Measurements from ENCODE around the gene ACOT7. TPM values are rescaled to one million over a fixed set of nuclear protein-coding genes. Genes with fewer than 3 reads are reported as not detected.
"Not testable (repeated sequence)": the region's sequence is repeated elsewhere in the genome, so short reads cannot be mapped to it uniquely, and the experiment has no call there.

Gene ACOT7
- total and polyA plus RNA-seq, 2 experiments from 2014 or later: 20.3 to 39.9 TPM

GRCh38 chr1:6365047-6365446 is 28.5 kb downstream of the ACOT7 start:
- peaks cover 14% of the 10 kb centered on the region for H3K4me1 ChIP-seq (ENCODE audit: insufficient read depth)
- no peak for DNase-seq (ENCODE audit: low spot score)
- H4K20me1 ChIP-seq (ENCODE audit: insufficient read depth, poor library complexity, severe bottlenecking): no peaks in the 10 kb centered on the region
- H2AFZ ChIP-seq: no peak overlapping the region
- no peaks in the 10 kb centered on the region for H3K9me2 ChIP-seq (replicated peaks; ENCODE audit: insufficient read depth)
- no peak for TF ChIP-seq CTCF (IDR thresholded peaks at IDR 0.05; ENCODE audit: poor library complexity)
- no peak for TF ChIP-seq EZH2phosphoT487 (IDR thresholded peaks at IDR 0.05; ENCODE audit: low read depth, severe bottlenecking, unreplicated experiment)
- no peak for TF ChIP-seq EZH2 (IDR thresholded peaks at IDR 0.05; ENCODE audit: borderline replicate concordance)
- no peaks in the 10 kb centered on the region for H3K36me3 ChIP-seq (replicated peaks; ENCODE audit: insufficient read depth, low read depth)
- 76% methylated on average over 5 of the region's 5 CpGs for WGBS (ENCODE audit: low lambda C conversion rate, missing lambda C conversion rate)
- H3K27ac ChIP-seq: no peak overlapping the region
- H3K9me3 ChIP-seq (ENCODE audit: low read depth): no peaks in the 10 kb centered on the region
- H3K79me2 ChIP-seq: peaks cover 7% of the 10 kb centered on the region
- H3K4me3 ChIP-seq: no peak overlapping the region
- H3K4me2 ChIP-seq: no peak overlapping the region
- H3K27me3 ChIP-seq: no peaks in the 10 kb centered on the region

- not testable (repeated sequence) for H3K4me2 ChIP-seq
Observed at GRCh38 chr1:6363085-6363884, 30.3 kb downstream of the ACOT7 start.

GRCh38 chr1:6361124-6361775 is 32.3 kb downstream of the ACOT7 start:
- DNase-seq (ENCODE audit: low spot score): no peak
- peaks cover 22% of the 10 kb centered on the region for H3K79me2 ChIP-seq
- no peaks in the 10 kb centered on the region for H3K36me3 ChIP-seq (replicated peaks; ENCODE audit: insufficient read depth, low read depth)
- H3K27me3 ChIP-seq: no peaks in the 10 kb centered on the region
- H2AFZ ChIP-seq: no peak overlapping the region
- TF ChIP-seq EZH2 (IDR thresholded peaks at IDR 0.05; ENCODE audit: borderline replicate concordance) (no peak), CTCF (IDR thresholded peaks at IDR 0.05; ENCODE audit: poor library complexity) (no peak), EZH2phosphoT487 (IDR thresholded peaks at IDR 0.05; ENCODE audit: low read depth, severe bottlenecking, unreplicated experiment) (no peak)
- H3K4me3 ChIP-seq: no peak overlapping the region
- no peaks in the 10 kb centered on the region for H4K20me1 ChIP-seq (ENCODE audit: insufficient read depth, poor library complexity, severe bottlenecking)
- peaks cover 41% of the 10 kb centered on the region for H3K4me1 ChIP-seq (ENCODE audit: insufficient read depth)
- H3K9me3 ChIP-seq (ENCODE audit: low read depth): no peaks in the 10 kb centered on the region
- peak overlapping the region; percentile 87 for H3K27ac ChIP-seq
- H3K4me2 ChIP-seq: peak overlapping the region; percentile 66
- no peaks in the 10 kb centered on the region for H3K9me2 ChIP-seq (replicated peaks; ENCODE audit: insufficient read depth)
- 92% methylated on average over 13 of the region's 13 CpGs for WGBS (ENCODE audit: low lambda C conversion rate, missing lambda C conversion rate)

More at GRCh38 chr1:6363085-6363884, 30.3 kb downstream of the ACOT7 start:
- H3K9me3 ChIP-seq (ENCODE audit: low read depth); H3K27ac ChIP-seq; H3K9me2 ChIP-seq (replicated peaks; ENCODE audit: insufficient read depth); H3K36me3 ChIP-seq (replicated peaks; ENCODE audit: insufficient read depth, low read depth); DNase-seq (ENCODE audit: low spot score); H2AFZ ChIP-seq; H3K27me3 ChIP-seq; H4K20me1 ChIP-seq (ENCODE audit: insufficient read depth, poor library complexity, severe bottlenecking); H3K4me3 ChIP-seq; H3K79me2 ChIP-seq: not testable (repeated sequence)
- WGBS (ENCODE audit: low lambda C conversion rate, missing lambda C conversion rate): 62% methylated on average over 20 of the region's 20 CpGs
- TF ChIP-seq CTCF (IDR thresholded peaks at IDR 0.05; ENCODE audit: poor library complexity): peak; percentile 51
- peaks cover 32% of the 10 kb centered on the region for H3K4me1 ChIP-seq (ENCODE audit: insufficient read depth)
